Testis (tissue), 2 donors: ENCODE measurements around the gene GLRA1.

Experiments used
- CTCF ChIP-seq, 3 experiments: fragments of 450-650 bp in 2 of 3; fragments of 200-600 bp in 1 of 3; sonication (generic) in 1 of 3; IDR thresholded peaks; one replicate each; pipeline ENCODE4 v1.5.1; 2016 to 2019; ENCODE audit warnings: antibody characterized with exemption in 3 of 3, mild to moderate bottlenecking in 2 of 3, moderate library complexity in 1 of 3
- POLR2A ChIP-seq: fragments of 450-650 bp; IDR thresholded peaks from one replicate; pipeline ENCODE4 v1.6.1; 2017; ENCODE audit warnings: antibody characterized with exemption, mild to moderate bottlenecking, moderate library complexity

DNA sequence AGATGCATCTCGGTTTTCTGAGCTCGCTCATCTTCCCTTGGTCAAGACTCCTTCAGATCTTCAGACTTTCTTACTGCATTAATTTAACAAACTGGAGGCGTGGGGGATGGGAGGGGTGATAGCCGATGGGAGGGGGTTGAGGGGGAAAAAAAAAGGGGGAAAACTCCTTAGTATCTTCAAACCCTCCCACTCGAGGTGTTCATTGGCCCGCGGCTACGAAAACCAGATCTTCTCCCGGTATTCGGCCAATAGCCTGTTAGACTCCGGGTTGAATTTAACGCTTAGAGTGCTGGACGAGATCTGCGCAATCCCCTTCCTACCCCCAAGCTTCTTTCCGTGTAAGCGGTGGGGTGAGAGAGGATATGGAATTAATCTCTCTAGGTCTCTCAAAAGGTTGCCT is 689 bp upstream of the GLRA1 start:
- no peak for TF ChIP-seq CTCF (IDR thresholded peaks at IDR 0.05)
- TF ChIP-seq POLR2A = no peak
